K562 (cell line): ENCODE measurements around the gene IRAK3. TPM values are rescaled to one million over a fixed set of nuclear protein-coding genes. Genes with fewer than 3 reads are reported as not detected.

Experiments
- CXXC5 ChIP-seq: fragments of 250-450 bp; sonication (Bioruptor Pico); IDR thresholded peaks from 2 replicates; pipeline ENCODE4 v1.8.0; 2022; ENCODE audit warnings: inconsistent platforms, mild to moderate bottlenecking, moderate library complexity
- EZH2 ChIP-seq: IDR thresholded peaks from 2 replicates; pipeline ENCODE4 v1.6.1; 2012; ENCODE audit warnings: low read depth, mild to moderate bottlenecking, inconsistent platforms, low read length, borderline replicate concordance
- ID3 ChIP-seq, 2 experiments: fragments of 250-450 bp in 1 of 2; fragments of 450-650 bp in 1 of 2; sonication (Bioruptor Pico) in 1 of 2; IDR thresholded peaks; 2 replicates each; pipeline versions ENCODE4 v1.6.1 to v1.8.0; 2016 to 2021; ENCODE audit warnings: mild to moderate bottlenecking in 2 of 2, moderate library complexity in 2 of 2, missing compliant biosample characterization in 1 of 2, missing genetic modification characterization in 1 of 2
- MLX ChIP-seq, 2 experiments: fragments of 450-650 bp in 1 of 2; sonication (generic) in 1 of 2; formaldehyde crosslinking; conservative IDR thresholded peaks; 2 replicates each; pipeline versions ENCODE4 v1.4.0 to v1.8.1; 2020 to 2022; ENCODE audit warnings: mild to moderate bottlenecking in 1 of 2, missing genetic modification reagents in 1 of 2
- NR0B1 ChIP-seq: fragments of 450-650 bp; IDR thresholded peaks from one replicate; pipeline ENCODE4 v1.6.1; 2018; ENCODE audit warnings: mild to moderate bottlenecking, moderate library complexity; ENCODE audit not compliant: partially characterized antibody
- ZBTB40 ChIP-seq, 2 experiments: fragments of 450-650 bp in 1 of 2; sonication (generic) in 1 of 2; formaldehyde crosslinking in 1 of 2; IDR thresholded peaks; 2 replicates each; pipeline versions ENCODE4 v1.7.1 to v1.9.0; 2016 to 2022; ENCODE audit warnings: inconsistent platforms in 1 of 2, mild to moderate bottlenecking in 1 of 2, missing genetic modification reagents in 1 of 2
- ZNF121 ChIP-seq: sonication (generic); formaldehyde crosslinking; conservative IDR thresholded peaks from 2 replicates; pipeline ENCODE4 v1.8.0; 2022; ENCODE audit warnings: missing genetic modification reagents
- ZNF717 ChIP-seq: fragments of 250-450 bp; sonication (Bioruptor Pico); IDR thresholded peaks from 2 replicates; pipeline ENCODE4 v1.5.0; 2021
- polyA plus RNA-seq, 8 experiments: library from polyadenylated mRNA; depleted of rRNA in 4 of 8; stranded (reverse) in 5 of 8; unstranded in 3 of 8; fragments of >200 nt; fragmentation: Nextera tagmentation in 2 of 8; fragmentation: Illumina TruSeq in 1 of 8; extraction: Ambion mirVana in 2 of 8; extraction: Trizol in 1 of 8; gene quantifications; 2 replicates each; pipeline versions ENCODE4 v1.2.1 to v1.2.3, GENCODE V29; 2011 to 2014; ENCODE audit warnings: inconsistent platforms in 1 of 8, missing spikeins in 1 of 8
- total RNA-seq, 7 experiments: library from RNA; depleted of rRNA in 6 of 7; stranded (reverse); fragments of >200 nt in 6 of 7; fragmentation: Illumina TruSeq in 2 of 7; extraction: Trizol in 2 of 7; gene quantifications; 2 replicates each; pipeline versions ENCODE4 v1.2.1 to v1.2.3, GENCODE V29; 2011 to 2021; ENCODE audit warnings: low replicate concordance in 1 of 7
- TF ChIP-seq, protein P1 (sequence below): fragments of 450-650 bp; IDR thresholded peaks from 2 replicates; pipeline ENCODE4 v1.7.1; 2018; ENCODE audit warnings: mild to moderate bottlenecking, low read depth; ENCODE audit not compliant: partially characterized antibody

The IRAK3 gene
- total and polyA plus RNA-seq, 9 of the 15 experiments (the other 6 are each of a cell fraction or from before 2014, with no cell fraction given) = 0.06 to 0.09 (median 0.07) TPM; not detected in 6

- TF ChIP-seq ZBTB40 (IDR thresholded peaks at IDR 0.05) (peak; percentile 86), ZBTB40 (CRISPR knock-in tag; IDR thresholded peaks at IDR 0.05) (no peak), CXXC5 (CRISPR knock-in tag) (peak; percentile 87), ZNF717 (CRISPR knock-in tag) (no peak), ID3 (CRISPR knock-in tag; IDR thresholded peaks at IDR 0.05) (no peak), ID3 (tag; IDR thresholded peaks at IDR 0.05) (peak; percentile 84; the same call in 1 of the 2 replicates), ZNF121 (no peak), MLX (CRISPR knock-in tag; conservative IDR thresholded peaks at IDR 0.05) (no peak), NR0B1 (no peak), EZH2 (no peak)
- TF ChIP-seq, protein P1, sequence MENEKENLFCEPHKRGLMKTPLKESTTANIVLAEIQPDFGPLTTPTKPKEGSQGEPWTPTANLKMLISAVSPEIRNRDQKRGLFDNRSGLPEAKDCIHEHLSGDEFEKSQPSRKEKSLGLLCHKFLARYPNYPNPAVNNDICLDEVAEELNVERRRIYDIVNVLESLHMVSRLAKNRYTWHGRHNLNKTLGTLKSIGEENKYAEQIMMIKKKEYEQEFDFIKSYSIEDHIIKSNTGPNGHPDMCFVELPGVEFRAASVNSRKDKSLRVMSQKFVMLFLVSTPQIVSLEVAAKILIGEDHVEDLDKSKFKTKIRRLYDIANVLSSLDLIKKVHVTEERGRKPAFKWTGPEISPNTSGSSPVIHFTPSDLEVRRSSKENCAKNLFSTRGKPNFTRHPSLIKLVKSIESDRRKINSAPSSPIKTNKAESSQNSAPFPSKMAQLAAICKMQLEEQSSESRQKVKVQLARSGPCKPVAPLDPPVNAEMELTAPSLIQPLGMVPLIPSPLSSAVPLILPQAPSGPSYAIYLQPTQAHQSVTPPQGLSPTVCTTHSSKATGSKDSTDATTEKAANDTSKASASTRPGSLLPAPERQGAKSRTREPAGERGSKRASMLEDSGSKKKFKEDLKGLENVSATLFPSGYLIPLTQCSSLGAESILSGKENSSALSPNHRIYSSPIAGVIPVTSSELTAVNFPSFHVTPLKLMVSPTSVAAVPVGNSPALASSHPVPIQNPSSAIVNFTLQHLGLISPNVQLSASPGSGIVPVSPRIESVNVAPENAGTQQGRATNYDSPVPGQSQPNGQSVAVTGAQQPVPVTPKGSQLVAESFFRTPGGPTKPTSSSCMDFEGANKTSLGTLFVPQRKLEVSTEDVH = peak; percentile 84
Measured at GRCh38 chr12:66169221-66170170, 19.5 kb upstream of the IRAK3 start, which contains the start of gene TMBIM4 (continued).
